ENCODE data around the gene HLA-E.

- TF ChIP-seq POLR2A (IDR thresholded peaks at IDR 0.05) (no peak), CTCF (IDR thresholded peaks at IDR 0.05) (no peak)
Measured at GRCh38 chr6:30533460-30534294, 44.4 kb downstream of the HLA-E start.

All from uterus (tissue), 2 donors.